SU-DHL-6 (cell line): ENCODE measurements around the gene CAP1.

ENCODE experiments used
- H2AFZ ChIP-seq: fragments of 200-600 bp; sonication (generic); 2 replicates; pipeline ENCODE4 v1.6.1; 2014; ENCODE audit warnings: low read depth, mild to moderate bottlenecking, moderate library complexity, mixed read lengths, antibody characterized with exemption, low read length; ENCODE audit not compliant: severe bottlenecking
- H3F3A ChIP-seq: fragments of 200-600 bp; shearing (Covaris generic); 2 replicates; pipeline ENCODE4 v1.6.0; 2016; ENCODE audit warnings: antibody characterized with exemption, mild to moderate bottlenecking; ENCODE audit not compliant: insufficient read depth
- H3K27ac ChIP-seq: fragments of 200-600 bp; sonication (generic); 2 replicates; pipeline ENCODE4 v1.5.1; 2016; ENCODE audit warnings: low read depth, mild to moderate bottlenecking, low read length, moderate library complexity, mixed read lengths
- H3K27me3 ChIP-seq: fragments of 200-600 bp; sonication (generic), shearing (Covaris generic); 2 replicates; pipeline ENCODE4 v1.6.0; 2014; ENCODE audit warnings: mild to moderate bottlenecking, low read length
- H3K36me3 ChIP-seq: fragments of 200-600 bp; sonication (generic); 2 replicates; pipeline ENCODE4 v1.6.1; 2014; ENCODE audit warnings: mild to moderate bottlenecking, low read length, mixed read lengths
- H3K4me2 ChIP-seq: fragments of 300-600, 200-600 bp; shearing (Covaris generic), sonication (generic); 2 replicates; pipeline ENCODE4 v1.6.0; 2014; ENCODE audit warnings: low read length, low read depth, mild to moderate bottlenecking; ENCODE audit not compliant: poor library complexity, severe bottlenecking
- H3K4me3 ChIP-seq: fragments of 200-600 bp; sonication (generic); 2 replicates; pipeline ENCODE4 v1.5.1; 2014; ENCODE audit warnings: antibody characterized with exemption, low read length, mild to moderate bottlenecking, mixed read lengths; ENCODE audit not compliant: insufficient read depth, poor library complexity, severe bottlenecking
- H3K79me2 ChIP-seq: fragments of 200-600 bp; sonication (generic); 2 replicates; pipeline ENCODE4 v1.6.1; 2014; ENCODE audit warnings: mild to moderate bottlenecking, low read length, moderate library complexity; ENCODE audit not compliant: insufficient read depth
- H3K9ac ChIP-seq: fragments of 200-600 bp; sonication (generic); 2 replicates; pipeline ENCODE4 v1.7.0; 2014; ENCODE audit warnings: mild to moderate bottlenecking, low read length
- H3K9me2 ChIP-seq: fragments of 200-600 bp; sonication (generic); replicated peaks from 2 replicates; pipeline ENCODE4 v1.6.1; 2014; ENCODE audit warnings: low read length; ENCODE audit not compliant: insufficient read depth
- H3K9me3 ChIP-seq: fragments of 200-600 bp; sonication (generic); 2 replicates; pipeline ENCODE4 v1.6.1; 2014; ENCODE audit warnings: low read length, mixed read lengths; ENCODE audit not compliant: insufficient read depth
- H4K20me1 ChIP-seq: fragments of 200-600 bp; sonication (generic); 2 replicates; pipeline ENCODE4 v1.6.1; 2014; ENCODE audit warnings: low read depth, mild to moderate bottlenecking, antibody characterized with exemption, low read length, moderate library complexity, mixed read lengths
- EZH2phosphoT487 ChIP-seq: fragments of 200-600 bp; sonication (generic), shearing (Covaris generic); conservative IDR thresholded peaks from 2 replicates; pipeline ENCODE4 v1.6.1; 2018; ENCODE audit warnings: mild to moderate bottlenecking, antibody characterized with exemption, low read length, moderate library complexity, mixed read lengths
- TF ChIP-seq, protein P1 (sequence below): fragments of 200-600 bp; sonication (generic); IDR thresholded peaks from one replicate; pipeline ENCODE4 v1.5.1; 2017; ENCODE audit warnings: antibody characterized with exemption, mild to moderate bottlenecking, low read length, moderate library complexity; ENCODE audit not compliant: insufficient read depth, poor library complexity, severe bottlenecking

Gene CAP1

DNA sequence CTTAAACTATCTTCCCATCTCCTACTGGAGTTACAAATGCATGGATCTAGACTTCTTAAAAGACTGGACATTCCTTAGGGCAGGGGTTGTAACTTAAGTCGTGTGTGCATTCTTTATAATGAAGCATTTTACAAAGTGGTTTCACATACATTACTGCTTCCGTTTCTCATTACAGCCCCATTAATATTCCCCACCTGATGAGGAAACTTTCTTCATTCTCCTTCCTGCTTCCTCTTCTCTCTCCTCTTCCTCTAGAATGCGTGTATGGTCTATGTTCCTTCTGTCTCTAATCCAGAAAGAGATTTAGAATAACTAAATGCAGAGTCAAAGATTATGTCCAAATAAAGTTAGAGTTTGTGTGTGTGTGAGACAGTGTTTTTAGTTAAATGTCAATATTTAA, 1.8 kb upstream of the CAP1 start:
- Histone ChIP-seq H3K27ac (peak overlapping the region; percentile 99), H3K36me3 (0 out of 2 replicates have a peak, but pooled peaks cover 3% of the 10 kb centered on the region), H3K27me3 (no peaks in the 10 kb centered on the region), H3K4me3 (peak overlapping the region; percentile 77), H3K79me2 (peaks cover 31% of the 10 kb centered on the region), H3K9me2 (no peaks in the 10 kb centered on the region), H4K20me1 (no peaks in the 10 kb centered on the region; the same call in 1 of the 2 replicates), H3K4me2 (peak overlapping the region; percentile 97), H2AFZ (peak overlapping the region; percentile 73), H3K9me3 (no peaks in the 10 kb centered on the region), H3K9ac (peak overlapping the region; percentile 89), H3F3A (peaks cover 18% of the 10 kb centered on the region)
- TF ChIP-seq, protein P1, sequence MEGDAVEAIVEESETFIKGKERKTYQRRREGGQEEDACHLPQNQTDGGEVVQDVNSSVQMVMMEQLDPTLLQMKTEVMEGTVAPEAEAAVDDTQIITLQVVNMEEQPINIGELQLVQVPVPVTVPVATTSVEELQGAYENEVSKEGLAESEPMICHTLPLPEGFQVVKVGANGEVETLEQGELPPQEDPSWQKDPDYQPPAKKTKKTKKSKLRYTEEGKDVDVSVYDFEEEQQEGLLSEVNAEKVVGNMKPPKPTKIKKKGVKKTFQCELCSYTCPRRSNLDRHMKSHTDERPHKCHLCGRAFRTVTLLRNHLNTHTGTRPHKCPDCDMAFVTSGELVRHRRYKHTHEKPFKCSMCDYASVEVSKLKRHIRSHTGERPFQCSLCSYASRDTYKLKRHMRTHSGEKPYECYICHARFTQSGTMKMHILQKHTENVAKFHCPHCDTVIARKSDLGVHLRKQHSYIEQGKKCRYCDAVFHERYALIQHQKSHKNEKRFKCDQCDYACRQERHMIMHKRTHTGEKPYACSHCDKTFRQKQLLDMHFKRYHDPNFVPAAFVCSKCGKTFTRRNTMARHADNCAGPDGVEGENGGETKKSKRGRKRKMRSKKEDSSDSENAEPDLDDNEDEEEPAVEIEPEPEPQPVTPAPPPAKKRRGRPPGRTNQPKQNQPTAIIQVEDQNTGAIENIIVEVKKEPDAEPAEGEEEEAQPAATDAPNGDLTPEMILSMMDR: no peak
- no peak for TF ChIP-seq EZH2phosphoT487

DNA sequence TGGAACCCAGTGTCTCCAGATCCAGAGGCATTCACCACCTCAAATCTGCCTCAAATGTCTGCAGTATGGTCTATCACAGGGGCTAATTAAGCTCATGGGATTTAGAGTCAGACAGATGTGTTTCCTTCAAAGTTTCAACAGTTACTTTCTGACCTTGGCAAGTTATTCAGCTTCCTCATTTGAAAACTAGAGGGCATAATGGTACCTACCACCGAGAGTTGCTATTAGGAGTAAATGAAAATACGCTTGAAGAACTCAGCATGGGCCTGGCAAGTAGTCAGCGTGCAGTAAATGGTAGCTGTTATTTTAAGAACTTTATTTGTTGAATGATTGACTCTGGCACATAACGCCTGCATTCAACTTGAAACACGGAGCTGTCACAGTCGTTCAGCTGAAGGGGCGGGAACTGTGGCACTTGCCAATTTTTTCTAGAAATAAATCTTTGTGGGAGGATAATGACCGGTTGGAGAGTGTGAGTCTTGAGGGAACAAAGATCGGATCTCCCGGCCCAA, 1.2 kb upstream of the CAP1 start:
- Histone ChIP-seq H3K27ac (peak overlapping the region; percentile 99), H3K79me2 (peaks cover 37% of the 10 kb centered on the region), H3K9me3 (no peaks in the 10 kb centered on the region), H3K9ac (peak overlapping the region; percentile 89), H3K27me3 (no peaks in the 10 kb centered on the region), H3K4me2 (peak overlapping the region; percentile 97), H3K4me3 (peak overlapping the region; percentile 77), H3K36me3 (peaks cover 4% of the 10 kb centered on the region; the same call in 1 of the 2 replicates), H3F3A (peaks cover 23% of the 10 kb centered on the region), H3K9me2 (no peaks in the 10 kb centered on the region), H2AFZ (peak overlapping the region; percentile 73), H4K20me1 (no peaks in the 10 kb centered on the region; the same call in 1 of the 2 replicates)
- TF ChIP-seq, protein P1: no peak
- no peak for TF ChIP-seq EZH2phosphoT487

DNA sequence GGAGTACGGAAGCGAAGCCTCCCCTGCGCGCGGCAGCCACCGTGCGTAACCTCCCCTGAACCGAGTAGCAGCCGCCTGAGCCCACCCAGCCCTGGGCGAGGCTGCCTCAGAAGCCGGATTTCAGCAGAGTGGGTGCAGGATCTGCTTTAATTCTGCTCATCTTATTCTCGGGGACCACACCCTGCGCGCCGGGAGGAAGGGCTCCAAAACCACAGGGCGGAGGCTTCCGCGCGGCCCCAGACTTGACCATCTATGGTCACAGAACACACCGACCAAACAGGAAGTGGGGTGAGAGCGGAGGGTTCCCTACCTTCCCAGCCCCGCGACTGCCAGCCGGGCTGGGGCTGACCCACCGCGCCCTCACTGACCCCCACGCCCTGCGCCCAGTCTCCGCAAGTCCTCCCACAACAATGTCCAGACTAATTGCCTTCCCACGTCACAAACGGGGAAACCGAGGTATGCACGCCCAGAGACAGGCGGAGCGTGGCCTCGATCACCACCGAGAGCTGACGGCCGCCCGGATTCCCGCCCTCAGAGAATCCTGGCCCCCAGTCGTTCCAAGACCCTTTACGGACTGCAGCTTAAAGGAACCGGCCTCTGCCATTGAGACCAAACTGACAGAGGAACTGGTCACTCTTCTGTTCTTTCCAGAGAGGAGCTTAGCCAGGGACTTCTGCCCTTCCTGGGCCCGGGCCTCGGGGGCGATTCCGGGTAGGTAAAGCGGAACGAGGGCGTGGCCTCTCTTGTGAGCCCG, 595 bp upstream of the CAP1 start:
- Histone ChIP-seq H3K27ac (peak overlapping the region; percentile 99), H4K20me1 (no peaks in the 10 kb centered on the region; the same call in 1 of the 2 replicates), H3K9me2 (no peaks in the 10 kb centered on the region), H3K4me2 (peak overlapping the region; percentile 97), H3F3A (peaks cover 24% of the 10 kb centered on the region), H3K9ac (peak overlapping the region; percentile 89), H3K27me3 (no peaks in the 10 kb centered on the region), H3K9me3 (no peaks in the 10 kb centered on the region), H3K4me3 (peak overlapping the region; percentile 77), H3K79me2 (peaks cover 42% of the 10 kb centered on the region), H3K36me3 (peaks cover 5% of the 10 kb centered on the region; the same call in 1 of the 2 replicates), H2AFZ (peak overlapping the region; percentile 73)
- TF ChIP-seq, protein P1: no peak
- no peak for TF ChIP-seq EZH2phosphoT487
